ENCODE measurements around the gene PRXL2C. TPM values are rescaled to one million over a fixed set of nuclear protein-coding genes. Genes with fewer than 3 reads are reported as not detected.

The PRXL2C gene
- total and polyA plus RNA-seq, 2 of the 13 experiments (the other 11 are each of a cell fraction or from before 2014, with no cell fraction given): 11.0 to 13.2 TPM

- peaks cover 3 to 33% of the 10 kb centered on the region in 2 experiments; a peak in 4 of 5 replicates for H3K36me3 ChIP-seq (replicated peaks in 1 of 2; ENCODE audit: control insufficient read depth in 1 of 2, insufficient read depth in 2 of 2, low read length in 2 of 2)
- BruUV-seq (replicated peaks): no TSS peak
- H3K9ac ChIP-seq (ENCODE audit: insufficient read depth, low read depth, low read length): no peak overlapping the region
- no peak overlapping the region for H2AFZ ChIP-seq (ENCODE audit: low read length)
- ChIA-PET CTCF (ENCODE audit: low intra/inter-chr PET ratio, low total read pairs) (no interaction called here), POLR2A (no interaction called here)
- H3K4me3 ChIP-seq (replicated peaks in 1 of 3; ENCODE audit: insufficient read depth in 1 of 3, low read depth in 2 of 3, low read length in 3 of 3): no peak overlapping the region
- intact Hi-C loops (cut with micrococcal nuclease; ENCODE audit: unreplicated experiment) (loop anchor here (5.0 to 10.0 kb wide), 3 partner anchors 32 to 157 kb away; partner anchors contain the start of gene CDC14B), in situ Hi-C loops (cut with HindIII; ENCODE audit: extremely low pct_ligation_motif_present, low pct_unique_long_range_greater_than_20kb) (loop anchor here (10.0 to 25.0 kb wide), 2 partner anchors 205 to 312 kb away; no protein-coding TSS in a partner anchor)
- WGBS (ENCODE audit: low lambda C conversion rate): 79% methylated on average over 1 of the region's 1 CpG
- peaks cover 11% of the 10 kb centered on the region for H3K4me1 ChIP-seq (ENCODE audit: insufficient read depth, low read length)
- no peaks in the 10 kb centered on the region for H3K9me3 ChIP-seq (ENCODE audit: low read length)
- H4K20me1 ChIP-seq (ENCODE audit: insufficient read depth, low read length): no peaks in the 10 kb centered on the region
- no peak for DNase-seq (ENCODE audit: low spot score)
- ATAC-seq: no peak
- TF ChIP-seq MAFK (conservative IDR thresholded peaks at IDR 0.05 in 1 of 2, IDR thresholded peaks at IDR 0.05 in 1 of 2; ENCODE audit: low read length in 2 of 2): peak; percentile 90 to 94
- no peak for TF ChIP-seq RELA (CRISPR knock-in tag; IDR thresholded peaks at IDR 0.05)
- TF ChIP-seq ZNF280B (CRISPR knock-in tag; IDR thresholded peaks at IDR 0.05; ENCODE audit: borderline replicate concordance): no peak
- peak; percentile 89 for TF ChIP-seq MAFF (IDR thresholded peaks at IDR 0.05; ENCODE audit: low read depth, low read length)
- TF ChIP-seq ZFY (CRISPR knock-in tag; IDR thresholded peaks at IDR 0.05): no peak
- no peak for FAIRE-seq
- no peaks in the 10 kb centered on the region for H3K27me3 ChIP-seq (ENCODE audit: control insufficient read depth in 1 of 2, insufficient read depth in 2 of 2, low read length in 2 of 2)
- H3K27ac ChIP-seq (ENCODE audit: extremely low read length, insufficient read depth, low read length): no peak overlapping the region
- no peak overlapping the region for H3K4me2 ChIP-seq (ENCODE audit: low read depth, low read length)
- H3K79me2 ChIP-seq (ENCODE audit: insufficient read depth, low read length): no peaks in the 10 kb centered on the region
Measured at GRCh38 chr9:96649620-96650324, 5.3 kb downstream of the PRXL2C start.
